ENCODE results near the gene SNX1. TPM values are rescaled to one million over a fixed set of nuclear protein-coding genes. Genes with fewer than 3 reads are reported as not detected.

Gene SNX1
- total RNA-seq, 1 donor from 2014 or later = 87.7 TPM

DNA sequence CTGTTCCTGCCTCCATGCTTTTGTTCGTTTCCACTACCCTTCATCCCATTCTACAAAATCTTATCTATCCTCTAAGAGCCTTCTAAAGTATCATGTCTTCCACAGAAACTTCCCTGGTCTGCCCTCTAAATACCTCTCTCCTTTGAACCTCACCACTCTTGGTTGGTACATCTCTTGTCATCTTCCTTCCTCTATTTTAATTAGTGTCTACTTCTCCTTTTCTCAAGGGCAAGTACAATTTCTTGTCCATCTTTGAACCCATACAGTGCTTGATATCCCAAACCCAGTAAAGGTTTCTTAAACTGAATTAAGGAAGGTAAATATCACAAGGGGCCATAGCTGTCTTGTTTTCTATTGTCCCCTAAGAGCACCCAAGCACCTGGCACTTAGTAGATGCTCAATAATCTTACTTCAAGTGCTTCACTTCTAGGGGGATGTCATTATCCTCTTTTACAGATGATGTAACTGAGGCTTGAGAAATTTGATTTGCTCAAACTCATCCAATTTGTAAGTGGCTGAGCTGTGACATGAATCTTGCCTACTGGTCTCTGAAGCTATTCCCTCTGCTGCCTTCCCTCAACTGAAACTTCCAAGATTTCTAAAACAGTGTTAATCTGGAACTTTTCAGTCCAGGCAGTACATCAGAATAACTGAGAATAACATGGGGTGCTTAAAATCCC, 46.9 kb upstream of the SNX1 start:
- Histone ChIP-seq H3K27ac (ENCODE audit: low read depth, low read length) (no peak overlapping the region), H3K9me3 (ENCODE audit: insufficient read depth, low read depth, low read length) (no peaks in the 10 kb centered on the region), H3K4me2 (ENCODE audit: low read length) (no peak overlapping the region), H4K20me1 (ENCODE audit: insufficient read depth, low read length) (no peaks in the 10 kb centered on the region), H3K4me1 (ENCODE audit: insufficient read depth, low read length) (peaks cover 6% of the 10 kb centered on the region), H3K9ac (ENCODE audit: low read length) (no peak overlapping the region), H2AFZ (ENCODE audit: low read depth, low read length) (no peak overlapping the region), H3K79me2 (ENCODE audit: insufficient read depth, low read length) (no peaks in the 10 kb centered on the region), H3K4me3 (ENCODE audit: insufficient read depth, low read depth, low read length) (no peak overlapping the region), H3K36me3 (ENCODE audit: insufficient read depth, low read length) (no peaks in the 10 kb centered on the region), H3K27me3 (ENCODE audit: insufficient read depth, low read length) (peaks cover 7% of the 10 kb centered on the region)
- DNase-seq (ENCODE audit: low read depth) = no peak
- H3K4me1 Mint-ChIP-seq (ENCODE audit: low read depth, unreplicated experiment) = peaks cover 16% of the 10 kb centered on the region
- H3K4me3 Mint-ChIP-seq (ENCODE audit: unreplicated experiment) = no peak overlapping the region
- H3K27me3 Mint-ChIP-seq (ENCODE audit: low read depth, unreplicated experiment) = peaks cover 44% of the 10 kb centered on the region
- TF ChIP-seq, protein P1, sequence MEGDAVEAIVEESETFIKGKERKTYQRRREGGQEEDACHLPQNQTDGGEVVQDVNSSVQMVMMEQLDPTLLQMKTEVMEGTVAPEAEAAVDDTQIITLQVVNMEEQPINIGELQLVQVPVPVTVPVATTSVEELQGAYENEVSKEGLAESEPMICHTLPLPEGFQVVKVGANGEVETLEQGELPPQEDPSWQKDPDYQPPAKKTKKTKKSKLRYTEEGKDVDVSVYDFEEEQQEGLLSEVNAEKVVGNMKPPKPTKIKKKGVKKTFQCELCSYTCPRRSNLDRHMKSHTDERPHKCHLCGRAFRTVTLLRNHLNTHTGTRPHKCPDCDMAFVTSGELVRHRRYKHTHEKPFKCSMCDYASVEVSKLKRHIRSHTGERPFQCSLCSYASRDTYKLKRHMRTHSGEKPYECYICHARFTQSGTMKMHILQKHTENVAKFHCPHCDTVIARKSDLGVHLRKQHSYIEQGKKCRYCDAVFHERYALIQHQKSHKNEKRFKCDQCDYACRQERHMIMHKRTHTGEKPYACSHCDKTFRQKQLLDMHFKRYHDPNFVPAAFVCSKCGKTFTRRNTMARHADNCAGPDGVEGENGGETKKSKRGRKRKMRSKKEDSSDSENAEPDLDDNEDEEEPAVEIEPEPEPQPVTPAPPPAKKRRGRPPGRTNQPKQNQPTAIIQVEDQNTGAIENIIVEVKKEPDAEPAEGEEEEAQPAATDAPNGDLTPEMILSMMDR (IDR thresholded peaks at IDR 0.05; ENCODE audit: insufficient read depth, low read depth, low read length) = no peak
- TF ChIP-seq EZH2 (IDR thresholded peaks at IDR 0.05; ENCODE audit: insufficient read depth, low read length) = no peak
- no peak overlapping the region for H3K27ac Mint-ChIP-seq (ENCODE audit: unreplicated experiment)
- no peaks in the 10 kb centered on the region for H3K9me3 Mint-ChIP-seq (ENCODE audit: unreplicated experiment)
- FAIRE-seq = no peak
- no peaks in the 10 kb centered on the region for H3K36me3 Mint-ChIP-seq (ENCODE audit: low read depth, unreplicated experiment)

DNA sequence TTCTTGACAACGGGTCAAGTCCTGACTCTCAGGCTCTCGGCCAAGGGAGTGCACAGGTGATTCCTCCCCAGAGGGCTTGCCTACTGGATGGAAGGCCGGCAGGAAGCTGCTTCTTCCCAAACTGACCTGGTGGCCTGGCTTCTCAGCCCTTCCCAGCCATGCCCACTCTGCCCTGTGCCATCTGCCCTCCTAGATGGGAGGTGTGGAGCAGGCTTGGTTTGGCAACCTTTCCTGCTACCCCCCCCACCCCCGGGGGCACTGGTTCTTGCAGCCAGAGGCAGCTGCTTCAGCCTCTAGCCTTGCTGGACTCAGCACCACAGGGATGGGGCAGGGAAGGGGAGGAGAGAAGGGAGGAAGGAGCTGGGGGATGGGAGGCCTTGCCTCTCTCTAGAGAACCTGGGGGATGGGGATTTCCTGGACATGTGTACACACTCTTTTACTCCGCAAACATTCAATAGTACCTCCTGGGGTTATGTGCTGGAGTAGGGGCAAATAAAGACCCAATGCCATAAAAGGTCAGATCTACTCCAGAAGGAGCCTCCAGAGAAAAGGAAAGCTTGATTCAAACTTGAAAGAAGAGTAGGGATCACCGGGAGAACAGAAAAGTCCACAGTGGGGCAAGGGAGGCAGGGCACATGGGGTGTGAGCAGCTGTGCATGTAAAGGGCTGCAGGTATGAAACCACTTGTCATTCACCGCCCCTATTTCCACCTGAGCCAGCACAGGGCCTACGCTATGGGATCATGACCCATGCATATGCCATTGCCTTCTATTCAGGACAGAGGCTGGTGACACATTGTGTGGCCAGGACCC, 45.3 kb upstream of the SNX1 start:
- no peak overlapping the region for H3K4me2 ChIP-seq (ENCODE audit: low read length)
- H2AFZ ChIP-seq (ENCODE audit: low read depth, low read length) = no peak overlapping the region
- H4K20me1 ChIP-seq (ENCODE audit: insufficient read depth, low read length) = no peaks in the 10 kb centered on the region
- no peak overlapping the region for H3K27ac Mint-ChIP-seq (ENCODE audit: unreplicated experiment)
- peaks cover 5% of the 10 kb centered on the region for H3K27me3 ChIP-seq (ENCODE audit: insufficient read depth, low read length)
- H3K79me2 ChIP-seq (ENCODE audit: insufficient read depth, low read length) = no peaks in the 10 kb centered on the region
- H3K9ac ChIP-seq (ENCODE audit: low read length) = no peak overlapping the region
- H3K27me3 Mint-ChIP-seq (ENCODE audit: low read depth, unreplicated experiment) = peaks cover 31% of the 10 kb centered on the region
- TF ChIP-seq, protein P1 (IDR thresholded peaks at IDR 0.05; ENCODE audit: insufficient read depth, low read depth, low read length) = no peak
- TF ChIP-seq EZH2 (IDR thresholded peaks at IDR 0.05; ENCODE audit: insufficient read depth, low read length) = no peak
- H3K9me3 ChIP-seq (ENCODE audit: insufficient read depth, low read depth, low read length) = no peaks in the 10 kb centered on the region
- no peak for FAIRE-seq
- H3K4me1 Mint-ChIP-seq (ENCODE audit: low read depth, unreplicated experiment) = peaks cover 10% of the 10 kb centered on the region
- H3K4me1 ChIP-seq (ENCODE audit: insufficient read depth, low read length) = peaks cover 6% of the 10 kb centered on the region
- no peaks in the 10 kb centered on the region for H3K9me3 Mint-ChIP-seq (ENCODE audit: unreplicated experiment)
- no peak for DNase-seq (ENCODE audit: low read depth)
- H3K27ac ChIP-seq (ENCODE audit: low read depth, low read length) = no peak overlapping the region
- H3K36me3 Mint-ChIP-seq (ENCODE audit: low read depth, unreplicated experiment) = no peaks in the 10 kb centered on the region
- H3K4me3 Mint-ChIP-seq (ENCODE audit: unreplicated experiment) = no peak overlapping the region
- H3K36me3 ChIP-seq (ENCODE audit: insufficient read depth, low read length) = no peaks in the 10 kb centered on the region
- no peak overlapping the region for H3K4me3 ChIP-seq (ENCODE audit: insufficient read depth, low read depth, low read length)

DNA sequence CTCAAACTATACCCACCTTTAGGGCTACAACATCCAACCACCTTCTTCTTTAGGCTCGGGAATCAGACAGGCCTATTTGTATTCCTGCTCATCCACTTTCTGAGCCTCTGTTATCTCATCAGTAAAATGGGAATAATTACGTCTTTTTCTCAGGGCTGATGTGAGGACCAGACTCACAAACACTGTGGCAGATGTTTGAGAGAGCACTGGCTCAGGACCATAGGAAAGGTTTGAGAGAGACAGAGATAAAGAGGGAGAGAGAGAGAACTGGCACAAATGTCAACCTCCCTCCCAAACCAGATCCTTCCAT, 44.7 kb upstream of the SNX1 start:
- no peak for TF ChIP-seq EZH2 (IDR thresholded peaks at IDR 0.05; ENCODE audit: insufficient read depth, low read length)
- TF ChIP-seq, protein P1 (IDR thresholded peaks at IDR 0.05; ENCODE audit: insufficient read depth, low read depth, low read length) = no peak
- no peaks in the 10 kb centered on the region for H3K36me3 ChIP-seq (ENCODE audit: insufficient read depth, low read length)
- Mint-ChIP-seq H3K9me3 (ENCODE audit: unreplicated experiment) (no peaks in the 10 kb centered on the region), H3K4me1 (ENCODE audit: low read depth, unreplicated experiment) (peaks cover 10% of the 10 kb centered on the region), H3K27me3 (ENCODE audit: low read depth, unreplicated experiment) (peaks cover 29% of the 10 kb centered on the region), H3K27ac (ENCODE audit: unreplicated experiment) (no peak overlapping the region), H3K36me3 (ENCODE audit: low read depth, unreplicated experiment) (no peaks in the 10 kb centered on the region), H3K4me3 (ENCODE audit: unreplicated experiment) (no peak overlapping the region)
- no peak overlapping the region for H3K9ac ChIP-seq (ENCODE audit: low read length)
- FAIRE-seq = no peak
- no peaks in the 10 kb centered on the region for H3K79me2 ChIP-seq (ENCODE audit: insufficient read depth, low read length)
- DNase-seq (ENCODE audit: low read depth) = no peak
- H3K27me3 ChIP-seq (ENCODE audit: insufficient read depth, low read length) = peaks cover 5% of the 10 kb centered on the region
- no peaks in the 10 kb centered on the region for H3K9me3 ChIP-seq (ENCODE audit: insufficient read depth, low read depth, low read length)
- H2AFZ ChIP-seq (ENCODE audit: low read depth, low read length) = no peak overlapping the region
- no peak overlapping the region for H3K4me2 ChIP-seq (ENCODE audit: low read length)
- no peaks in the 10 kb centered on the region for H4K20me1 ChIP-seq (ENCODE audit: insufficient read depth, low read length)
- no peak overlapping the region for H3K4me3 ChIP-seq (ENCODE audit: insufficient read depth, low read depth, low read length)
- H3K27ac ChIP-seq (ENCODE audit: low read depth, low read length) = no peak overlapping the region
- peaks cover 6% of the 10 kb centered on the region for H3K4me1 ChIP-seq (ENCODE audit: insufficient read depth, low read length)

Measured in astrocyte (in vitro differentiated cells and primary cell).